Stimulated activated CD4-positive, alpha-beta T cell treated with anti-CD3 and anti-CD28 coated beads, Interleukin-4, amount 100 ng/mL, for 48 hours (primary cell): ENCODE data around the gene ZMYND11.
"Not testable (repeated sequence)": the region's sequence is repeated elsewhere in the genome, so short reads cannot be mapped to it uniquely, and the experiment has no call there.

Experiments used
- DNase-seq, 2 donors: peaks; one replicate each; pipeline ENCODE4 v3.0.0-alpha.2; 2020; ENCODE audit warnings: low read depth in 2 of 2

The ZMYND11 gene

DNA sequence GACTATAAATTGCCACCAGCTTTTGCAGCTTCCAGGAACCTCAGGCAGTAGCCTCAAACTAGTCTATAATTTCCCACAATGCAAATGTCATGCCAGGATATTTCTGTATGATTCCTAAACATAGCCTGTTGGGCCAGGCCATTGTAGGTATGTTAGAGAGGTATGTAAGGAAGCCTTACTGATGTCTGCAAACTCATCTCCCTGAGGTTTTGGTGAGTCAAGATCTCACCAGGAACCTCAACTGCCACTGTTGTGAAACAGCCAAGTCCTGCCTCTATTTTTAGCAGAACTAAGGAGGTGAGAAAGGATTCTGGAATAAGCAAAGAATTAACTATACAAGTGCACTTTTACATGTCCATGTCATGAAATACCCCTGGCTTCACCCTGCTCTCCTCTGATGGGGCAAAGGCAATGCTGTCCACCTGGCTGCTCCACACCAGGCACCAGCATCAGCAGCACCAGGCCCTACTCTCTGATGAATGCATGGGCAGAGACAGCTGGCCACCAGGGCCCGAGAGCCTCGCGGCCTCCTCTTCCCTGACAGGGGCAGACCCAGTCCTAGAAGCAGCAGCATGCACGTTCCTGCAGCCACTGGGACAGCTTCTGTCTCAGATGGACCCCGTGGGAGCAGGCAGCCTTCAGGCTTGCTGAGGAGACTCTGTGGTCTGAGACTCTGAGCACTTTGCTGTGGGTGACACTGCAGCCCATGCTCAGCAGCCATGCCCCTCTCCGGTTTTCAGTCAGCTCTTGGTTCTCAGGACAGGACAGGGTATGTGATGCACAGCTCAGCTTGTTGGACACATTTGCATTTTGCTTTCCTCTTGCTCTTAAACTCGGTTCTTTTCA, 147.3 kb downstream of the ZMYND11 start:
- no peak for DNase-seq

DNA sequence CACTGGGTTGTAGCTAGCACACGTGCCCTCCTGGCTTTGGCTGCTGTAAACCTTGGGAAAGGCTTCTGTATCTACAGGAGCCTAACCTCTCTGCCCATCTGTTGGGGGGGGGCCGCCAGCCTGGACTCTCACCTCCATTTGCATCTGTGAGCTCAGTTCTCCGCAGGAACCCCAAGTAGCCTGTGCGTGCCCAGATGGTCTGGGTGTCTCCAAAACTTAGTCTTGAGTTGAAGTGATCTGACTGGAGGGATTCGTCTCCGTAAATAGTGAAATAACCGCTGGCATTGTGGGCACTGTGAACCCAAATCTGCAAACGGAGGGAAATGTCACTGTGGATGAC, 147.9 kb downstream of the ZMYND11 start:
- DNase-seq: no peak

- peak in 1 of 2 donors; percentile 50 for DNase-seq
Observed at GRCh38 chr10:283916-284356, 148.7 kb downstream of the ZMYND11 start.

GRCh38 chr10:285216-285615, 150.0 kb downstream of the ZMYND11 start:
- no peak for DNase-seq

DNA sequence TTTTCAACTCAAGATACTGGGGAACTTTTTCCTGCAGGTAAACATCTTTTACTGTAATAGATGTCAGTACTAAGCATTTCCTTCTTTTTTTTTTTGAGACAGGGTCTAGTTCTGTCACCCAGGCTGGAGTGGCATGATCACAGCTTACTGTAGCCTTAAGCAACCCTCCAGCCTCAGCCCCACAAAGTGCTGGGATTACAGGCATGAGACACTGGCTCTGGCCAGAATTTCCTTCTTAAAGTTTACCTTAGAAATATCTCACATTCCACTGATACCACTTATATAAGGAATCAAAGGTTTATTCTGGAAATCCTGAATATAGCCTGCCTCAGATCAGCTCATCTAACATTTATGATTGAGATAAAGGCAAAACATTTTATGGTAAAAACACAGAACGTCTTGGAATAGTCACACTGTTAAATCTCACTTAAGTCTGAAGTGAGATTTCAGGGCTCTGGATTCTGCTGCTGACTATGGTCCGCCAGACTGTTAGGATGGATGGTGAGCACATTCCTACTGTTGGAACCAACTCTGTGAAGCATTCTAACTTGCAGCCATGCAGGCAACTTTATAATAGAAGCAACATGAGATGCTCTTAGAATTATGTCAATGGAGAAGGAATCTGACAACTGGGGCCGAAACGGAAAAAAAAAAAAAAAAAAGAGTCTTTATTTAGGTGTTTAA, 151.9 kb downstream of the ZMYND11 start:
- DNase-seq: no peak

DNA sequence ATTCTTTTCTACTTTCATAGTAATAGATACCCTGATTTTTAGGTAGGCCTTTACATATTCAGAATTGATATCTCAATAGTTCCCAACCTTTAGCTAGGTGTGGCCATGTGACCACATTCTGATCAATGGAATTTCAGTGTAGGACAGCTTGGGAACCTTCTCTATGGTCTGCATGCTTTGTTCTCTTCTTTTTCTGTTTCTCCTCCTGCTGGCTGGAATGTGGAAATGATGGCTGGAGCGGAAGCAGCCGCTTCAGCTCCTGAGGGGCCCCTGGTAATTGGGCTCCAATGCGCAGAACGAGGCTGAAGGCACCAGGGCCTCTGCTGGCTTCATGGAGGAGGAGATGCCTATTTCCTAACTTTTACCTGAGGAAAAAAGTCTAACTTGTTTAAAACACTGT, 152.6 kb downstream of the ZMYND11 start:
- DNase-seq: no peak

DNA sequence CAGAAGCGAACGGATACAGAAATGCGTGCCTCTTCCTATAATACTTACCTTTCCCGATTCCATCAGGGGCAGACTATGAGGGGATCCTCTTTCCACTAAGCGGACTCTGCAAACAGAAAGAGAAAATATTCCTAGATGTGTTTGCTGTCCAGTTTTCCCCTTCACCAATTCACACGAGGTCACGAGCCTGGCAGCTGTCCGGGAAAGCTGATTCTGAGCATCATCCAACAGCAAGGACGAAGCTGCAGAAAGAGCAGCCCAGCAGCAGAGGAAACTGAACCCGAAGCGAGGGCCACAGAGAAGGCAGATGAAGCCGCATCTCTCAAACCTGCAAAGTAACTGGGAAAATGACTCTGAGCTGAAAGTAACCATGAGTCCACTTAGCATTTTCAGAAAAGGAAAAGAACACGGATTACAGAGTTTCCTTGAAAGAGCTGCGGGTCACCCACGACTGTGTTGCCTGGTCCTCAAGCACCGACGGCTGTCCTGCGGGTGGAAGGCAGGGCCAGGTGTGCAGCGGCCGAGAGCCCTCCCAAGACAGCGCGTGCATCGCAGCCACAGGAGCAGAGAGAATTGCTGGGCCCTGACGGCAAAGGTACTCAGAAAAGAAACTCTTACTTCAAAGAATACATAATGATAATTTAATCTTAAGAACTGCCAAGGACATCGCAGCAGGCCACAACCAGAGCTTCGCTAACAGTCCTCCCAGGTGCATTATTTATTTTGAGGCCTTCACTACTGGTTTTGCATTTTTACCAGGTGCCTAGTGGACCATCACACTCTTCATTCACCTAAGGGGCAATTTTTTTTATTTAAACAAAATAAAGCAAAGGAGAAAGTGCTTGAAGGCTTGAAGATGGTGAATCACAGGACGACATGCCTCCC, 153.3 kb downstream of the ZMYND11 start:
- no peak for DNase-seq

DNA sequence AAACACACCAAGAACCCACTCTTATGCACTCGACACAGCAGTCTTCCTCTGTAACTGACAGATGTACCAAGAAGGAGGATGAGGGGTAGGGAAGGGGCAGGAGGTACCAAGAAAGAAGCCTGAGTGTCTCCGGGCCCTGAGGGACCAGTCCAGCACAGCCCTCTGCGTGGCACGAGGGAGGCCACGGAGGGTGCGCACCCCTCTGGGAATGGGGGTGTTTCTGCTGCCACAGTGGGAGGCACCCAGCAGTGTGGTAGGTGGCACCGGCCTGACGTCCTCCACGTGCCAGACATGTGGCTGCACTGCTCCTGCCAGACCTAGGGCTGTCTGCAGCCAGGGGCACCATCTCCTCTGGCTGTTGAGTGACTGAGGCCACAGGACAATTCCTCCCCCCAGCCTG, 154.3 kb downstream of the ZMYND11 start:
- no peak for DNase-seq

GRCh38 chr10:290026-290725, 154.9 kb downstream of the ZMYND11 start:
- DNase-seq: no peak

DNA sequence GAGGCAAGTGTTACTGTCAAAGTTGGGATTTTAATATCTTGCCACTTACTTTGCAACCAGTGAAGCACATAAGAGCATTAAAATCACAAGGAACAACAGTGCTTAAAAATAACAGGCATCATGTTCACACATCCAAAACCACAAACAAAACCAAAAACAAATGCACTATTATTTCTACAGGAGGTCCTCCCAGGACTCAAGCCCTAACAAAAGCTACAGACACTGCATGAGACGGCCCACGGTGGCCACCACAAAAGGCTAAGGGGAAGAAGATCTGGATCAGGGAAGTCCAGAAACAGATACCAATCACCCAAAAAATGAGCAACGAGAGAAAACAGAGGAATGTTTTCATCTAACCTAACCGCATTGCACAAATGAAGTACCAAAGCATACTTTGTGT, 158.4 kb downstream of the ZMYND11 start:
- no peak for DNase-seq

GRCh38 chr10:297567-297966, 162.3 kb downstream of the ZMYND11 start:
- DNase-seq: no peak

GRCh38 chr10:298033-298432, 162.8 kb downstream of the ZMYND11 start:
- no peak for DNase-seq

- no peak for DNase-seq
Observed at GRCh38 chr10:299512-299911, 164.3 kb downstream of the ZMYND11 start.

GRCh38 chr10:299969-300368, 164.7 kb downstream of the ZMYND11 start:
- no peak for DNase-seq

DNA sequence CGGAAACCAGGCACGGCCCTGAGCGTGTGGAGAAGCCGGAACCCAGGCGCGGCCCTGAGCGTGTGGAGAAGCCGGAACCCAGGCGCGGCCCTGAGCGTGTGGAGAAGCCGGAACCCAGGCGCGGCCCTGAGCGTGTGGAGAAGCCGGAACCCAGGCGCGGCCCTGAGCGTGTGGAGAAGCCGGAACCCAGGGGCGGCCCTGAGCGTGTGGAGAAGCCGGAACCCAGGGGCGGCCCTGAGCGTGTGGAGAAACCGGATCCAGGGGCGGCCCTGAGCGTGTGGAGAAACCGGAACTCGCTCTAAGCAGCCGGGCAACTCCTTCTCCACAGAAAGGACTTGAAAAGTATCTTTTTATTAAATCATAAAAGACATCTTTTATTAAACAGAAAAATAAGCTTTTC, 165.3 kb downstream of the ZMYND11 start:
- not testable (repeated sequence) for DNase-seq

DNA sequence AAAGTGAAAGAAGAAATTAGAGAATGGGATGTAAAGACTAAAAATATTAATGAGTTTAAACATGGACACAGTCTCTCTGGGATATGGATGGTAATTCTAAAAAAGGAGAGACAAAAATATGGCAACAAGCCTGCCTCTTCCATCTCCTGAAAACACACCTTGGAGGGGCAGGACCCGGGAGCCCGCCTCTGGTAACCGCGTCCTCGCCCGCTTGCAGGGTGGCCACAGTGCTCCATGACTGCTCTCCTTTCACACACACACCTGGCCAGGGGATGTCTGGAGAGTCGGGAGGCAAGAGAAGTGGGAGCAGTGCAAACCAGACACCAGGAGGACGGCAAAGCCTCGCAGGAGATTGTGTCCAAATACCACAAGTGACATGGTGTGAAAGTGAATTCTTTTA, 166.3 kb downstream of the ZMYND11 start:
- DNase-seq: no peak
